AG10803 (cell line): ENCODE data around the gene HDAC9.

Source experiments
- DNase-seq: peaks from one replicate; pipeline ENCODE4 v3.0.0; 2010; ENCODE audit warnings: low read depth
- H3K4me3 ChIP-seq: 2 replicates; pipeline ENCODE4 v1.5.1; 2011; ENCODE audit warnings: mild to moderate bottlenecking, low read length, control low read depth
- CTCF ChIP-seq: conservative IDR thresholded peaks from 2 replicates; pipeline ENCODE4 v1.5.1; 2011; ENCODE audit warnings: mild to moderate bottlenecking, low read length, control low read depth, inconsistent platforms

The HDAC9 gene

GRCh38 chr7:18902892-18903291, 407.3 kb downstream of the HDAC9 start:
- DNase-seq = no peak
- TF ChIP-seq CTCF = no peak
- no peak overlapping the region for H3K4me3 ChIP-seq

- no peak for TF ChIP-seq CTCF
- peak; percentile 50 for DNase-seq
- no peak overlapping the region for H3K4me3 ChIP-seq
These were observed 408.1 kb downstream of the HDAC9 start for GRCh38 chr7:18903695-18904094.

GRCh38 chr7:18905316-18905943, 409.9 kb downstream of the HDAC9 start:
- no peak for TF ChIP-seq CTCF
- no peak for DNase-seq
- H3K4me3 ChIP-seq = no peak overlapping the region

- no peak for DNase-seq
- H3K4me3 ChIP-seq = no peak overlapping the region
- no peak for TF ChIP-seq CTCF
These were observed 411.4 kb downstream of the HDAC9 start for GRCh38 chr7:18906901-18907300.

- TF ChIP-seq CTCF = no peak
- no peak overlapping the region for H3K4me3 ChIP-seq
- no peak for DNase-seq
These were observed 417.6 kb downstream of the HDAC9 start for GRCh38 chr7:18913106-18913505.

GRCh38 chr7:18916826-18917225, 421.3 kb downstream of the HDAC9 start:
- TF ChIP-seq CTCF = no peak
- peak; percentile 87 for DNase-seq
- H3K4me3 ChIP-seq = no peak overlapping the region

- no peak for TF ChIP-seq CTCF
- peak; percentile 79 for DNase-seq
- H3K4me3 ChIP-seq = no peak overlapping the region
These were observed 431.6 kb downstream of the HDAC9 start for GRCh38 chr7:18927134-18927533.
